Stimulated activated CD4-positive, alpha-beta T cell treated with anti-CD3 and anti-CD28 coated beads, Interleukin-15, amount 100 ng/mL, for 24 hours (primary cell): ENCODE measurements around the gene CD44.

ENCODE experiments used
- DNase-seq: peaks from one replicate; pipeline ENCODE4 v3.0.0-alpha.2; 2020

The CD44 gene

GRCh38 chr11:35160902-35161597 is 22.1 kb downstream of the CD44 start:
- DNase-seq: no peak

GRCh38 chr11:35162745-35163144 is 23.8 kb downstream of the CD44 start:
- DNase-seq: no peak

GRCh38 chr11:35163209-35163608 is 24.2 kb downstream of the CD44 start:
- DNase-seq: no peak

GRCh38 chr11:35163702-35164496 is 24.9 kb downstream of the CD44 start:
- peak; percentile 50 for DNase-seq

- DNase-seq: no peak
These were observed 26.1 kb downstream of the CD44 start for GRCh38 chr11:35165030-35165422.

GRCh38 chr11:35165423-35166368 is 26.7 kb downstream of the CD44 start:
- peak; percentile 86 for DNase-seq

GRCh38 chr11:35166369-35167360 is 27.7 kb downstream of the CD44 start:
- DNase-seq: peak; percentile 47

- DNase-seq: no peak
These were observed 28.5 kb downstream of the CD44 start for GRCh38 chr11:35167426-35167954.

GRCh38 chr11:35168671-35169070 is 29.7 kb downstream of the CD44 start:
- no peak for DNase-seq

- DNase-seq: no peak
These were observed 30.1 kb downstream of the CD44 start for GRCh38 chr11:35169112-35169511.

GRCh38 chr11:35169754-35170153 is 30.8 kb downstream of the CD44 start:
- DNase-seq: no peak

GRCh38 chr11:35170503-35170902 is 31.5 kb downstream of the CD44 start:
- no peak for DNase-seq

- no peak for DNase-seq
These were observed 32.3 kb downstream of the CD44 start for GRCh38 chr11:35171226-35171625.

- DNase-seq: no peak
These were observed 34.1 kb downstream of the CD44 start for GRCh38 chr11:35173011-35173511.

- no peak for DNase-seq
These were observed 34.9 kb downstream of the CD44 start for GRCh38 chr11:35173616-35174566.

GRCh38 chr11:35174666-35175065 is 35.7 kb downstream of the CD44 start:
- DNase-seq: no peak

GRCh38 chr11:35177370-35177769 is 38.4 kb downstream of the CD44 start:
- peak; percentile 57 for DNase-seq

GRCh38 chr11:35178067-35178805 is 39.3 kb downstream of the CD44 start:
- no peak for DNase-seq

GRCh38 chr11:35178873-35179272 is 39.9 kb downstream of the CD44 start:
- peak; percentile 36 for DNase-seq
